HL-60 (cell line): ENCODE measurements around the gene LDB2.

Experiments used
- CTCF ChIP-seq: IDR thresholded peaks from one replicate; pipeline ENCODE4 v1.5.1; 2011; ENCODE audit warnings: low read length, control low read depth, inconsistent platforms; ENCODE audit not compliant: insufficient read depth
- GABPA ChIP-seq: IDR thresholded peaks from 2 replicates; pipeline ENCODE4 v1.6.1; 2012; ENCODE audit warnings: low read depth

- TF ChIP-seq CTCF = no peak
- TF ChIP-seq GABPA = no peak
Measured at GRCh38 chr4:16844816-16845586, 53.4 kb downstream of the LDB2 start.
